Liver (tissue), 9 donors: ENCODE measurements around the gene SETD5. TPM values are rescaled to one million over a fixed set of nuclear protein-coding genes. Genes with fewer than 3 reads are reported as not detected.

Experiments used
- DNase-seq: peaks from one replicate; pipeline ENCODE4 v3.0.0-alpha.2; 2017; ENCODE audit warnings: low spot score
- H3K27ac ChIP-seq, 2 donors: one replicate each; pipeline ENCODE4 v1.7.0; 2013; ENCODE audit warnings: inconsistent platforms in 2 of 2, low read length in 2 of 2, control low read depth in 1 of 2, low read depth in 1 of 2, mild to moderate bottlenecking in 1 of 2
- H3K27me3 ChIP-seq, 4 donors: one replicate each; pipeline versions ENCODE4 v1.6.1 to v1.7.0; 2013; ENCODE audit warnings: low read length in 3 of 4, inconsistent platforms in 1 of 4, mild to moderate bottlenecking in 1 of 4, moderate library complexity in 1 of 4; ENCODE audit not compliant: control insufficient read depth in 4 of 4, insufficient read depth in 4 of 4
- H3K36me3 ChIP-seq, 4 donors: one replicate each; pipeline versions ENCODE4 v1.6.1 to v1.7.0; 2013; ENCODE audit warnings: low read length in 3 of 4, mild to moderate bottlenecking in 3 of 4, low read depth in 1 of 4, moderate library complexity in 1 of 4; ENCODE audit not compliant: control insufficient read depth in 4 of 4, insufficient read depth in 3 of 4
- H3K4me1 ChIP-seq, 4 donors: one replicate each; pipeline versions ENCODE4 v1.6.1 to v1.7.0; 2013; ENCODE audit warnings: low read length in 3 of 4, mild to moderate bottlenecking in 3 of 4, moderate library complexity in 1 of 4; ENCODE audit not compliant: control insufficient read depth in 4 of 4, insufficient read depth in 4 of 4
- H3K4me3 ChIP-seq, 3 donors: one replicate each; pipeline versions ENCODE4 v1.6.1 to v1.7.0; 2013; ENCODE audit warnings: low read length in 3 of 3, control low read depth in 1 of 3, low read depth in 1 of 3, mild to moderate bottlenecking in 1 of 3
- H3K9ac ChIP-seq, 2 donors: one replicate each; pipeline ENCODE4 v1.7.0; 2013; ENCODE audit warnings: low read length in 2 of 2, mild to moderate bottlenecking in 2 of 2, moderate library complexity in 2 of 2, control low read depth in 1 of 2, low read depth in 1 of 2
- H3K9me3 ChIP-seq, 4 donors: one replicate each; pipeline versions ENCODE4 v1.6.1 to v1.7.0; 2013; ENCODE audit warnings: low read length in 3 of 4; ENCODE audit not compliant: control insufficient read depth in 4 of 4
- CTCF ChIP-seq: fragments of 150-350 bp; IDR thresholded peaks from 2 replicates; pipeline ENCODE4 v1.5.1; 2017; ENCODE audit warnings: improper control_type of control experiment, low read depth, low read length; ENCODE audit not compliant: missing input control
- EGR1 ChIP-seq, 2 donors: IDR thresholded peaks; 2 replicates each; pipeline ENCODE4 v1.6.1; 2016 to 2018; ENCODE audit warnings: antibody characterized with exemption in 2 of 2, low read depth in 2 of 2
- FOXA1 ChIP-seq: IDR thresholded peaks from 2 replicates; pipeline ENCODE4 v1.6.1; 2016; ENCODE audit warnings: antibody characterized with exemption
- GABPA ChIP-seq, 2 donors: IDR thresholded peaks in 1 of 2; conservative IDR thresholded peaks in 1 of 2; 2 replicates each; pipeline ENCODE4 v1.6.1; 2016; ENCODE audit warnings: antibody characterized with exemption in 2 of 2, mild to moderate bottlenecking in 1 of 2, moderate library complexity in 1 of 2
- HNF4A ChIP-seq, 2 donors: conservative IDR thresholded peaks; 2 replicates each; pipeline ENCODE4 v1.6.1; 2016; ENCODE audit warnings: antibody characterized with exemption in 2 of 2, mild to moderate bottlenecking in 2 of 2
- JUND ChIP-seq, 2 donors: IDR thresholded peaks; 2 replicates each; pipeline ENCODE4 v1.6.1; 2016; ENCODE audit warnings: antibody characterized with exemption in 2 of 2
- MAX ChIP-seq: IDR thresholded peaks from 2 replicates; pipeline ENCODE4 v1.6.1; 2016; ENCODE audit warnings: antibody characterized with exemption
- RAD21 ChIP-seq, 2 donors: IDR thresholded peaks; 2 replicates each; pipeline ENCODE4 v1.6.1; 2016; ENCODE audit warnings: antibody characterized with exemption in 2 of 2, mild to moderate bottlenecking in 2 of 2
- REST ChIP-seq: IDR thresholded peaks from 2 replicates; pipeline ENCODE4 v1.6.1; 2016; ENCODE audit warnings: antibody characterized with exemption, mild to moderate bottlenecking
- RXRA ChIP-seq, 2 donors: IDR thresholded peaks; 2 replicates each; pipeline ENCODE4 v1.6.1; 2017 to 2018; ENCODE audit warnings: antibody characterized with exemption in 2 of 2, mild to moderate bottlenecking in 1 of 2
- SP1 ChIP-seq: IDR thresholded peaks from 2 replicates; pipeline ENCODE4 v1.6.1; 2018; ENCODE audit warnings: antibody characterized with exemption, mild to moderate bottlenecking
- TAF1 ChIP-seq: conservative IDR thresholded peaks from 2 replicates; pipeline ENCODE4 v1.6.1; 2016; ENCODE audit warnings: antibody characterized with exemption, mild to moderate bottlenecking
- YY1 ChIP-seq: IDR thresholded peaks from 2 replicates; pipeline ENCODE4 v1.6.1; 2016; ENCODE audit warnings: antibody characterized with exemption, mild to moderate bottlenecking
- ZBTB33 ChIP-seq: IDR thresholded peaks from 2 replicates; pipeline ENCODE4 v1.6.1; 2016; ENCODE audit warnings: antibody characterized with exemption
- WGBS: extraction: QIAGEN DNeasy Blood & Tissue Kit; methylation state at CpG from one replicate; pipeline ENCODE4 v1.1.7; 2013; 5-methylcytosine and 5-hydroxymethylcytosine counted together
- polyA plus RNA-seq, 2 donors: library from polyadenylated mRNA; stranded (reverse) in 1 of 2; unstranded in 1 of 2; fragments of 200-250 nt in 1 of 2; fragments of >200 nt in 1 of 2; fragmentation: Nextera tagmentation in 1 of 2; extraction: Ambion mirVana in 1 of 2; gene quantifications; one replicate each; pipeline versions ENCODE4 v1.2.1 to v1.2.3, GENCODE V29; 2013 to 2015
- total RNA-seq, 2 donors: library from RNA; depleted of rRNA; stranded (reverse); fragments of >200 nt; gene quantifications; one replicate each; pipeline ENCODE4 v1.2.3, GENCODE V29; 2014
- donor health status: healthy.
- donor health status: healthy.
- donor health status: healthy.
- donor health status: healthy.
- donor health status: healthy.

The SETD5 gene
- total and polyA plus RNA-seq, 4 donors, result 17.9 to 76.6 (median 24.3) TPM

GRCh38 chr3:9404680-9405079 lies 7.3 kb downstream of the SETD5 start:
- no peak overlapping the region for H3K27ac ChIP-seq
- WGBS, result 42% methylated on average over 1 of the region's 1 CpG

GRCh38 chr3:9405756-9406155 lies 8.3 kb downstream of the SETD5 start:
- Histone ChIP-seq H3K27me3 (no peaks in the 10 kb centered on the region), H3K4me3 (no peak overlapping the region), H3K36me3 (no peaks in the 10 kb centered on the region), H3K27ac (no peak overlapping the region), H3K4me1 (peaks cover 15 to 63% (median 54%) of the 10 kb centered on the region in 4 donors), H3K9me3 (no peaks in the 10 kb centered on the region), H3K9ac (no peak overlapping the region)
- WGBS, result 47% methylated on average over 3 of the region's 3 CpGs
- DNase-seq, result no peak
- no peak for TF ChIP-seq MAX
- TF ChIP-seq EGR1 (IDR thresholded peaks at IDR 0.05; ENCODE audit: low read depth in 2 of 2), result no peak
- TF ChIP-seq RXRA (IDR thresholded peaks at IDR 0.05), result no peak
- TF ChIP-seq JUND (IDR thresholded peaks at IDR 0.05), result no peak
- TF ChIP-seq YY1, result no peak
- TF ChIP-seq ZBTB33, result no peak
- TF ChIP-seq RAD21 (IDR thresholded peaks at IDR 0.05), result no peak
- no peak for TF ChIP-seq SP1
- TF ChIP-seq FOXA1, result no peak

More at GRCh38 chr3:9404680-9405079, 7.3 kb downstream of the SETD5 start:
- H3K9ac ChIP-seq, result no peak overlapping the region
- H3K36me3 ChIP-seq, result no peaks in the 10 kb centered on the region
- peaks cover 14 to 67% (median 59%) of the 10 kb centered on the region in 4 donors for H3K4me1 ChIP-seq
- TF ChIP-seq GABPA (IDR thresholded peaks at IDR 0.05 in 1 of 2, conservative IDR thresholded peaks at IDR 0.05 in 1 of 2), result no peak
- no peaks in the 10 kb centered on the region for H3K27me3 ChIP-seq
- no peaks in the 10 kb centered on the region for H3K9me3 ChIP-seq
- no peak for DNase-seq
- H3K4me3 ChIP-seq, result no peak overlapping the region

- H3K36me3 ChIP-seq, result no peaks in the 10 kb centered on the region
- peaks cover 17 to 60% (median 45%) of the 10 kb centered on the region in 4 donors for H3K4me1 ChIP-seq
- DNase-seq, result no peak
- no peak overlapping the region for H3K27ac ChIP-seq
- no peaks in the 10 kb centered on the region for H3K9me3 ChIP-seq
- no peak overlapping the region for H3K4me3 ChIP-seq
- no peaks in the 10 kb centered on the region for H3K27me3 ChIP-seq
- WGBS, result 87% methylated on average over 7 of the region's 7 CpGs
- TF ChIP-seq MAX, result no peak
- TF ChIP-seq FOXA1, result no peak
- TF ChIP-seq RAD21 (IDR thresholded peaks at IDR 0.05), result no peak
- no peak for TF ChIP-seq TAF1
- no peak for TF ChIP-seq RXRA (IDR thresholded peaks at IDR 0.05)
- TF ChIP-seq CTCF, result no peak
- no peak for TF ChIP-seq HNF4A (conservative IDR thresholded peaks at IDR 0.05)
- no peak for TF ChIP-seq SP1
- TF ChIP-seq GABPA (IDR thresholded peaks at IDR 0.05 in 1 of 2, conservative IDR thresholded peaks at IDR 0.05 in 1 of 2), result no peak
- no peak for TF ChIP-seq YY1
- no peak for TF ChIP-seq ZBTB33
- no peak for TF ChIP-seq REST
- H3K9ac ChIP-seq, result no peak overlapping the region
Measured at GRCh38 chr3:9406856-9407626, 9.6 kb downstream of the SETD5 start.
